ENCODE results near the gene MLLT3.

MLLT3 gene

DNA sequence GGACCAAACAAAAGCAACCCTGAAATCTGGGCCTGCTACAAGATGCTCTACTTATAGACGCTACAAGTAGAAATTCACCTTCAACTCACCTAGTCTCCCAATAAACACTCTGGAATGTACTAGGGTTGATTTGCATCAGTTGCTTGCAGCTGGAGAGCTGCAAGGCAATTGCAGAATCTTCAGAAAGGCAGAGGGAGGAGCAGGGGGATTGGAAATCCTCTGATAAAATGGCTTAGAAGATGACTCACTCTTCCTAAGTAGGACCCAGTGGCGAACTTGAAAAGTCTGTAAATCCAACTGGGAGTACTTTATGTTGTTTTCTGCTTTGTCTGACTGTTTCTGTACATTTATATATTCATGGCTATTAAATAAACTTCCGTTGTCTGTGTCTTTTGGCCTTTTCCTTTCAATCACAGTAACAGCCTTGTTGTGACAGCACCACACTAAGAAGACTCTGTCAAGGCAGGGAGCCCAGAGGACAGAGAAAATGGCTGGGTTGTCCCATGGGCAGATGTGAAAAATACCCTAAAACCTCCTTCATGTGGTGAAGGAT, 14.7 kb upstream of the MLLT3 start:
- H3K4me1 ChIP-seq (ENCODE audit: low read length), result peaks cover 4% of the 10 kb centered on the region; the same call in 1 of the 2 replicates
- no peaks in the 10 kb centered on the region for H3K36me3 ChIP-seq (replicated peaks; ENCODE audit: low read depth, low read length)
- no peaks in the 10 kb centered on the region for H3K79me2 ChIP-seq (ENCODE audit: low read length)
- peaks cover 6% of the 10 kb centered on the region; the same call in 1 of the 2 replicates for H3K27me3 ChIP-seq (ENCODE audit: low read depth, low read length)
- H3K4me3 ChIP-seq (ENCODE audit: low read length), result no peak overlapping the region
- H3K4me2 ChIP-seq (ENCODE audit: low read length), result no peak overlapping the region
- H4K20me1 ChIP-seq (ENCODE audit: insufficient read depth, low read length), result no peaks in the 10 kb centered on the region
- no peak overlapping the region for H3K9ac ChIP-seq (ENCODE audit: low read length)
- no peak overlapping the region for H3K27ac ChIP-seq (ENCODE audit: low read length)
- TF ChIP-seq EZH2phosphoT487 (IDR thresholded peaks at IDR 0.05; ENCODE audit: low read depth), result no peak
- no peak overlapping the region for H2AFZ ChIP-seq (ENCODE audit: low read depth, low read length)
- no peaks in the 10 kb centered on the region for H3K9me3 ChIP-seq (ENCODE audit: insufficient read depth, low read length)

DNA sequence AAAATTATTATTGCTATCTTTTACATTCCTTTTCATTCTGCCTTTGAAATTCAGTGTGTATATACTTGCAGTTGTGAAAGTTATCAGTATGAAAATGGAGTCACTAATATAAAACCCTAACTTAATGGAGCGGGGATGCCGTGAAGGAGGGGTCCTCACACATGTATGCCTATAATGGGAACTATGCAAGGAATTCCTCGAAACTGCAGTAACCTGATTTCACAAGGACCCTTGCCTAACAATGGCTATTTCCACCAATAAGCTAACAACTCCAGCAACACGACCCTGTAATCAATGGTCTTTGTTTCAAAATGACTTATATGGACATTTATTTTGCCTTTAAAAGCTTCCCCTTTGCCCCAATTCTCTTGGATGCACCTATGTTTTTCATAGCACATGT, 12.6 kb upstream of the MLLT3 start:
- Histone ChIP-seq H3K4me1 (ENCODE audit: low read length) (no peaks in the 10 kb centered on the region), H3K4me3 (ENCODE audit: low read length) (no peak overlapping the region), H3K36me3 (replicated peaks; ENCODE audit: low read depth, low read length) (no peaks in the 10 kb centered on the region), H3K27ac (ENCODE audit: low read length) (no peak overlapping the region), H3K27me3 (ENCODE audit: low read depth, low read length) (peaks cover 25% of the 10 kb centered on the region), H4K20me1 (ENCODE audit: insufficient read depth, low read length) (no peaks in the 10 kb centered on the region), H3K9me3 (ENCODE audit: insufficient read depth, low read length) (no peaks in the 10 kb centered on the region), H3K9ac (ENCODE audit: low read length) (no peak overlapping the region), H2AFZ (ENCODE audit: low read depth, low read length) (no peak overlapping the region), H3K79me2 (ENCODE audit: low read length) (no peaks in the 10 kb centered on the region), H3K4me2 (ENCODE audit: low read length) (no peak overlapping the region)
- no peak for TF ChIP-seq EZH2phosphoT487 (IDR thresholded peaks at IDR 0.05; ENCODE audit: low read depth)
- TF ChIP-seq, protein P1, sequence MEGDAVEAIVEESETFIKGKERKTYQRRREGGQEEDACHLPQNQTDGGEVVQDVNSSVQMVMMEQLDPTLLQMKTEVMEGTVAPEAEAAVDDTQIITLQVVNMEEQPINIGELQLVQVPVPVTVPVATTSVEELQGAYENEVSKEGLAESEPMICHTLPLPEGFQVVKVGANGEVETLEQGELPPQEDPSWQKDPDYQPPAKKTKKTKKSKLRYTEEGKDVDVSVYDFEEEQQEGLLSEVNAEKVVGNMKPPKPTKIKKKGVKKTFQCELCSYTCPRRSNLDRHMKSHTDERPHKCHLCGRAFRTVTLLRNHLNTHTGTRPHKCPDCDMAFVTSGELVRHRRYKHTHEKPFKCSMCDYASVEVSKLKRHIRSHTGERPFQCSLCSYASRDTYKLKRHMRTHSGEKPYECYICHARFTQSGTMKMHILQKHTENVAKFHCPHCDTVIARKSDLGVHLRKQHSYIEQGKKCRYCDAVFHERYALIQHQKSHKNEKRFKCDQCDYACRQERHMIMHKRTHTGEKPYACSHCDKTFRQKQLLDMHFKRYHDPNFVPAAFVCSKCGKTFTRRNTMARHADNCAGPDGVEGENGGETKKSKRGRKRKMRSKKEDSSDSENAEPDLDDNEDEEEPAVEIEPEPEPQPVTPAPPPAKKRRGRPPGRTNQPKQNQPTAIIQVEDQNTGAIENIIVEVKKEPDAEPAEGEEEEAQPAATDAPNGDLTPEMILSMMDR (IDR thresholded peaks at IDR 0.05; ENCODE audit: low read depth, low read length), result no peak

DNA sequence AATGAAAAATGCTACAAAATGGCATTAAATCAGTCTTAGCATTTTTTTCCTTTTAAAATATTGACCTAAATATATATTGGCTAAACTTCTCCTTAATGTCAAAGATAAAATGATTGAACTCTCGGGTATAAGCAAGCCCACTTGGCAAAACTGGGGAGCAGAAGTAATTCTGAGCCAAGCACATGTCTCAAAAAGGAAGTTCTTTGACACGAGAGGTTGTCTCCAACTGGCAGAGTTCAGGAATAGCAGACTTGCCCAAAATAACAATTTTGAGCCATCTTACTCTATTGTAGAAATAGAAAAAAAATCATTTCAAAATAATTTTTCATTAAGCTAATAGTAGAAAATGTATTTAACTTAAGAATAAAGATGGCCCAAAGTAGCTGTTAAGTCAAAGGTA, 10.4 kb upstream of the MLLT3 start:
- Histone ChIP-seq H3K36me3 (replicated peaks; ENCODE audit: low read depth, low read length) (no peaks in the 10 kb centered on the region), H4K20me1 (ENCODE audit: insufficient read depth, low read length) (no peaks in the 10 kb centered on the region), H3K27ac (ENCODE audit: low read length) (no peak overlapping the region), H3K4me1 (ENCODE audit: low read length) (no peaks in the 10 kb centered on the region), H3K79me2 (ENCODE audit: low read length) (no peaks in the 10 kb centered on the region), H3K9me3 (ENCODE audit: insufficient read depth, low read length) (no peaks in the 10 kb centered on the region), H2AFZ (ENCODE audit: low read depth, low read length) (no peak overlapping the region), H3K9ac (ENCODE audit: low read length) (no peak overlapping the region), H3K4me3 (ENCODE audit: low read length) (no peak overlapping the region), H3K27me3 (ENCODE audit: low read depth, low read length) (peaks cover 42% of the 10 kb centered on the region), H3K4me2 (ENCODE audit: low read length) (no peak overlapping the region)
- TF ChIP-seq EZH2phosphoT487 (IDR thresholded peaks at IDR 0.05; ENCODE audit: low read depth), result no peak
- TF ChIP-seq, protein P1 (IDR thresholded peaks at IDR 0.05; ENCODE audit: low read depth, low read length), result no peak

DNA sequence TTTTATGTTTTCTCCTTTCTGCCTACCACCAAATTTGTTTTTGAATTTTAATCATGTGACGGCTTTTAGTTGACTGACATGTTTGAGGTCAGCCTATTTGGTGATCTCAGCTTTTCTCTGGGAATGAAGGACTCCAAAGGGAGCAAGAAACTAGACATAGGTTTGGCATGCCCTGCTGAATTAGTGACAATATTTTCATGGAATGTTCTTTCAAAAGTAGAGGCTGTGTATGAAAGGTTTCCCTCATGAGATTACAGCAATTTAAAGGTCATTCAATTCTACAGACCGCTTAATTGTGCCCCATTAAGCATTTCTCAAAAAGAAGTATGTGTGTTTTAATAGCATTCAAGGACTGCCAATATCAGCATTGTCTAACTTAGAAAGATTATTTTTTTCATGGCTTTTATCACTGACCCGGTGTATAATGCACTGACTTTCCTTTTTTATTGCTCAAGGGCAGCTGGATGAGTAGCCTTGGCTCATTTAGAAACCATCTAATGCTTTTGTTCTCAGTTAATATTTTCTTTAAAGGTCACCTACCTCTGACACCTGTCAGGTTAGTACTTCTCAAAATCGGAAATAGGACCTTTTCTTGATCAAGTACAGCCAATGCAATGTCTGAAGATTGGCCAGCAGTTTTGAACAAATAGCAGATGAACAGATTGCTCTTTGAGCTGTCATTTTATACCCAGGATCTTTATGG, 8.1 kb upstream of the MLLT3 start:
- Histone ChIP-seq H3K9ac (ENCODE audit: low read length) (no peak overlapping the region), H3K79me2 (ENCODE audit: low read length) (no peaks in the 10 kb centered on the region), H3K4me3 (ENCODE audit: low read length) (no peak overlapping the region), H3K9me3 (ENCODE audit: insufficient read depth, low read length) (no peaks in the 10 kb centered on the region), H3K4me1 (ENCODE audit: low read length) (no peaks in the 10 kb centered on the region), H3K4me2 (ENCODE audit: low read length) (no peak overlapping the region), H3K36me3 (replicated peaks; ENCODE audit: low read depth, low read length) (no peaks in the 10 kb centered on the region), H2AFZ (ENCODE audit: low read depth, low read length) (no peak overlapping the region), H3K27me3 (ENCODE audit: low read depth, low read length) (peaks cover 42% of the 10 kb centered on the region), H4K20me1 (ENCODE audit: insufficient read depth, low read length) (no peaks in the 10 kb centered on the region), H3K27ac (ENCODE audit: low read length) (no peak overlapping the region)
- no peak for TF ChIP-seq EZH2phosphoT487 (IDR thresholded peaks at IDR 0.05; ENCODE audit: low read depth)
- TF ChIP-seq, protein P1 (IDR thresholded peaks at IDR 0.05; ENCODE audit: low read depth, low read length), result no peak

Measured in OCI-LY3 (cell line).